Measurements from ENCODE around the gene PPP1R14C. TPM values are rescaled to one million over a fixed set of nuclear protein-coding genes. Genes with fewer than 3 reads are reported as not detected.

The PPP1R14C gene
- total RNA-seq, 2 donors from 2014 or later, result 0.26 to 0.33 TPM

GRCh38 chr6:150145427-150145826, 2.6 kb downstream of the PPP1R14C start:
- ATAC-seq (no peak), DNase-seq (no peak)
- 67 to 77% methylated on average over 3 of the region's 3 CpGs for WGBS, 2 donors
- Histone ChIP-seq H3K27me3 (peaks cover 0 to 5% of the 10 kb centered on the region in 2 donors), H3K4me3 (no peak overlapping the region), H3K36me3 (replicated peaks in 1 of 2; ENCODE audit: insufficient read depth in 1 of 2, low read depth in 2 of 2) (no peaks in the 10 kb centered on the region), H3K9me3 (no peaks in the 10 kb centered on the region), H3K4me1 (peaks cover 22% of the 10 kb centered on the region), H3K27ac (no peak overlapping the region)
- TF ChIP-seq CTCF (IDR thresholded peaks at IDR 0.05), result no peak
- no peak for TF ChIP-seq POLR2A (IDR thresholded peaks at IDR 0.05)
- intact Hi-C loops (cut with DNase I), result no loop called here

GRCh38 chr6:150145830-150146229, 3.0 kb downstream of the PPP1R14C start:
- no peak overlapping the region for H3K27ac ChIP-seq
- intact Hi-C loops (cut with DNase I), result no loop called here
- TF ChIP-seq POLR2A (IDR thresholded peaks at IDR 0.05) (no peak), CTCF (IDR thresholded peaks at IDR 0.05) (no peak)
- DNase-seq (no peak), ATAC-seq (no peak)
- H3K36me3 ChIP-seq (replicated peaks in 1 of 2; ENCODE audit: insufficient read depth in 1 of 2, low read depth in 2 of 2), result no peaks in the 10 kb centered on the region
- peaks cover 0 to 5% of the 10 kb centered on the region in 2 donors for H3K27me3 ChIP-seq
- no peak overlapping the region for H3K4me3 ChIP-seq
- H3K9me3 ChIP-seq, result no peaks in the 10 kb centered on the region
- peaks cover 22% of the 10 kb centered on the region for H3K4me1 ChIP-seq

- Histone ChIP-seq H3K4me3 (no peak overlapping the region), H3K27ac (no peak overlapping the region), H3K27me3 (peaks cover 0 to 5% of the 10 kb centered on the region in 2 donors), H3K4me1 (peaks cover 22% of the 10 kb centered on the region), H3K9me3 (no peaks in the 10 kb centered on the region), H3K36me3 (replicated peaks in 1 of 2; ENCODE audit: insufficient read depth in 1 of 2, low read depth in 2 of 2) (no peaks in the 10 kb centered on the region)
- 69 to 89% methylated on average over 3 of the region's 3 CpGs for WGBS, 2 donors
- no peak for TF ChIP-seq POLR2A (IDR thresholded peaks at IDR 0.05)
- no peak for TF ChIP-seq CTCF (IDR thresholded peaks at IDR 0.05)
- ATAC-seq, result no peak
- no peak for DNase-seq
- intact Hi-C loops (cut with DNase I), result no loop called here
Observed at GRCh38 chr6:150146436-150146835, 3.6 kb downstream of the PPP1R14C start.

GRCh38 chr6:150149146-150149545, 6.3 kb downstream of the PPP1R14C start:
- WGBS, 2 donors, result 74 to 80% methylated on average over 6 of the region's 6 CpGs
- Histone ChIP-seq H3K4me3 (no peak overlapping the region), H3K4me1 (peaks cover under 1% of the 10 kb centered on the region), H3K9me3 (no peaks in the 10 kb centered on the region), H3K27ac (no peak overlapping the region), H3K36me3 (replicated peaks in 1 of 2; ENCODE audit: insufficient read depth in 1 of 2, low read depth in 2 of 2) (no peaks in the 10 kb centered on the region), H3K27me3 (peaks cover 0 to 9% of the 10 kb centered on the region in 2 donors)
- DNase-seq (no peak), ATAC-seq (no peak)
- intact Hi-C loops (cut with DNase I), result no loop called here
- TF ChIP-seq CTCF (IDR thresholded peaks at IDR 0.05), result no peak

GRCh38 chr6:150150458-150150820, 7.6 kb downstream of the PPP1R14C start:
- Histone ChIP-seq H3K27me3 (peaks cover 0 to 9% of the 10 kb centered on the region in 2 donors), H3K4me3 (no peak overlapping the region), H3K4me1 (no peaks in the 10 kb centered on the region), H3K9me3 (no peaks in the 10 kb centered on the region), H3K36me3 (replicated peaks in 1 of 2; ENCODE audit: insufficient read depth in 1 of 2, low read depth in 2 of 2) (no peaks in the 10 kb centered on the region), H3K27ac (no peak overlapping the region)
- ATAC-seq, result no peak
- no peak for DNase-seq
- intact Hi-C loops (cut with DNase I), result no loop called here
- TF ChIP-seq POLR2A (IDR thresholded peaks at IDR 0.05) (no peak), CTCF (IDR thresholded peaks at IDR 0.05) (no peak)
- WGBS, 2 donors, result 70 to 76% methylated on average over 2 of the region's 2 CpGs

Data from body of pancreas (tissue), 4 donors.